GM10248 (cell line): ENCODE measurements around the gene CACNA2D3.

Source experiments
- CTCF ChIA-PET: fragments of 300-600 bp; sonication (Branson Sonifier 250); formaldehyde crosslinking; extraction: SDS; loops from one replicate; lab custom pipeline; 2021; ENCODE audit warnings: antibody characterized with exemption; lab: Yijun Ruan, JAX
- POLR2A ChIA-PET: fragments of 350-650 bp; sonication (Branson Sonifier 250); formaldehyde crosslinking; extraction: SDS; loops from one replicate; lab custom pipeline; 2020; ENCODE audit warnings: antibody characterized with exemption; lab: Yijun Ruan, JAX
- DNase-seq: peaks from one replicate; pipeline ENCODE4 v3.0.0; 2012; ENCODE audit errors: extremely low spot score
- TF ChIP-seq, protein P1 (sequence below): IDR thresholded peaks from 2 replicates; pipeline ENCODE4 v1.5.1; 2012; ENCODE audit warnings: mild to moderate bottlenecking, low read depth; ENCODE audit errors: extremely low read depth, missing control alignments, control extremely low read depth

Gene CACNA2D3

DNA sequence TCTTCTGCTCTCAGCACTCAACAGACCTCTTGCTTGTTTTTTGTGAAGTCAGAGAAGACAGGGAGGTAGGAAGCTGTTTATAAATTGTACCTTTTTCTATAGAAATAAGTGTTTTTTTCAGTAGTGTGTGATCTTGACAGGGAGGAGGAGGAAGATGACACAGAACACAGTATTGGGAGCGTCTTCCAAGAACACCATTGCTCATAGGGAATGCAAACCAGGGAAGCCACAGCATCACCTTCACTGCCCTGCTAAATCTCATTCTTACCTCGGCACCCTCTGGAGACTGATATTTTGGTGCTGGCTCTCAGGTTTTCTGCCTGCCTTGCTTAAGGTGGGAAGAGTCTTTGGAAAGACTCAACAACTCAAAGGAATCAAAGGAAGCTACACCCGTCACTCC lies 636.1 kb downstream of the CACNA2D3 start:
- CTCF ChIA-PET: interaction anchor here (1.3 to 2.0 kb wide), 2 partner anchors 15 to 29 kb away, joined by 3 to 4 read pairs; no protein-coding TSS in a partner anchor
- POLR2A ChIA-PET: no interaction called here
- TF ChIP-seq, protein P1, sequence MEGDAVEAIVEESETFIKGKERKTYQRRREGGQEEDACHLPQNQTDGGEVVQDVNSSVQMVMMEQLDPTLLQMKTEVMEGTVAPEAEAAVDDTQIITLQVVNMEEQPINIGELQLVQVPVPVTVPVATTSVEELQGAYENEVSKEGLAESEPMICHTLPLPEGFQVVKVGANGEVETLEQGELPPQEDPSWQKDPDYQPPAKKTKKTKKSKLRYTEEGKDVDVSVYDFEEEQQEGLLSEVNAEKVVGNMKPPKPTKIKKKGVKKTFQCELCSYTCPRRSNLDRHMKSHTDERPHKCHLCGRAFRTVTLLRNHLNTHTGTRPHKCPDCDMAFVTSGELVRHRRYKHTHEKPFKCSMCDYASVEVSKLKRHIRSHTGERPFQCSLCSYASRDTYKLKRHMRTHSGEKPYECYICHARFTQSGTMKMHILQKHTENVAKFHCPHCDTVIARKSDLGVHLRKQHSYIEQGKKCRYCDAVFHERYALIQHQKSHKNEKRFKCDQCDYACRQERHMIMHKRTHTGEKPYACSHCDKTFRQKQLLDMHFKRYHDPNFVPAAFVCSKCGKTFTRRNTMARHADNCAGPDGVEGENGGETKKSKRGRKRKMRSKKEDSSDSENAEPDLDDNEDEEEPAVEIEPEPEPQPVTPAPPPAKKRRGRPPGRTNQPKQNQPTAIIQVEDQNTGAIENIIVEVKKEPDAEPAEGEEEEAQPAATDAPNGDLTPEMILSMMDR: no peak
- DNase-seq: no peak

DNA sequence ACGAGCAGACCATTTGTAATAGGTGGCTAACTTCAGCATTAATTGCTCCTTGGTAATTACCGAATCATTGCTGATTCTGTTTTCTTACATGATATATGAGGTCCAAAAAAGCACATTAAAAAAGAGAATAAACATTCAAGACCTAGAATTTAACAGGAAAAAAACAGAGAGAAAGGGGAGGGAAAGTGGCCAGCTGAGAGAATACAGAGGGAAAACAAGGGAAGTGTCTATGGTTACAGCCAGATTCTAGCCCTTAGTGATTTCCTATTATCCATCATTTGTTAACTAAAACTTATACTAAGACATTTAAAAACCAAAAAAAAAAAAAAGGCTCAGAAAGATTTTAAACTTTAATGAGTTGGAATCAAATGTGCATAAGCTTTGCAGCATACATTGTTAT lies 636.8 kb downstream of the CACNA2D3 start:
- TF ChIP-seq, protein P1: no peak
- ChIA-PET POLR2A (no interaction called here), CTCF (no interaction called here)
- no peak for DNase-seq

DNA sequence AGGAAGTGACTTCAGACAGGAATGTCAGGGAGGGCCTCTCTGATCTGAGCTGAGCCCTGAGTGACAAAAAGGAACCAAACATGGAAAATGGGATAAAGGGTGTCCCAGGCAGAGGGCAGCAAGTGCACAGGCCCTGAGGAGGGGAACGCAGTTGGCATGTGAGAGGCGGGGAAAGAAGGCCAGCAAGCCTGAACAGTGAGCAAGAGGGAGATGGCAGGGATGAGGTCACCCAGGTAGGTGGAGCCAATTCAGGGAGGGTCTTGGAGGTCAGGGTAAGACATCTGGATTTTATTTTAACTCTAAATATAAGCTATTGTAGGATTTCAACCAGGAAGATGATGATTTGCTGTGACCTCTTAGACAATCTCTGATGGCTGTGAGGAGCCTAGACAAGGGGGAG lies 637.8 kb downstream of the CACNA2D3 start:
- DNase-seq: no peak
- CTCF ChIA-PET: interaction anchor here (1.2 to 1.4 kb wide), 2 partner anchors 21 to 22 kb away, joined by 3 read pairs; no protein-coding TSS in a partner anchor
- POLR2A ChIA-PET: no interaction called here
- TF ChIP-seq, protein P1: no peak

DNA sequence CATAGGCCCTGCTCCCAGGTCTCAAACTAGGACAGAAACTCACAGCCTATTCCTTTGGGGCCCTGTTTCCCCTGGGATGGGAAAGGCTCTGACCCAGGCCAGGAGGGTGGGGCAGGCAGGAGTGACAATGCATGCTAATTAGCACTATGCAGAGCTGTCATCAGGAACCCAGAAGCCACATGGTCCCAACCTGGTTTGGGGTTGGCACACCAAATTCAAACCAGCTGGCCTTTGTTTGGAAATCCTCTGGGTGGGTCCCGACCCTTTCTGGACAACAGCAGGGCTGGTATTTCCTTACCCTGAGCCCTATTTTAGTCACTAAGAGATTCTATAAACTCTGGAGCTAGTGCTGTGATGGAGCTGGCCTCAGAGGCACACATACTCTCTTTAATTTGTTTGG lies 639.3 kb downstream of the CACNA2D3 start:
- TF ChIP-seq, protein P1: no peak
- DNase-seq: no peak
- POLR2A ChIA-PET: no interaction called here
- CTCF ChIA-PET: interaction anchor here (1.2 to 1.4 kb wide), 2 partner anchors 20 to 23 kb away, joined by 3 read pairs; no protein-coding TSS in a partner anchor

DNA sequence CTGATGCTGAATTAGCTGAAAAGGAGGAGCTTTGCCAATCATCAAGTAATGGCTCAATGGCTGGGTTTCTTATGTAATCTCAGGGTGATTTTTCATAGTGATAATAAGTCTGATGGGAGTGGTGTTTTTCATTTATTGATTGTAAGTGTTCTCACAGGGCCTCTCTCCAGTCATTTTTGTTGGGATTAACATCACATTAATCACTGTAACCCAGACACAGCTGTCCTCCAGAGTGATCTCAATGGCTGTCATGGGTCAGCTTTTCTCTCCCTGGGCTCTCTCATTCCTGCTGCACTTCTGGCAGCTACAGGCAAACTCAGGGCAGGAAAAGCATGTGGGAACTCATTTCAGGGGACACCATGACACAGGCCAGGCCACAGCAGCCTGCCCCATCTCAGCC lies 642.6 kb downstream of the CACNA2D3 start:
- DNase-seq: no peak
- POLR2A ChIA-PET: no interaction called here
- TF ChIP-seq, protein P1: no peak
- CTCF ChIA-PET: no interaction called here

DNA sequence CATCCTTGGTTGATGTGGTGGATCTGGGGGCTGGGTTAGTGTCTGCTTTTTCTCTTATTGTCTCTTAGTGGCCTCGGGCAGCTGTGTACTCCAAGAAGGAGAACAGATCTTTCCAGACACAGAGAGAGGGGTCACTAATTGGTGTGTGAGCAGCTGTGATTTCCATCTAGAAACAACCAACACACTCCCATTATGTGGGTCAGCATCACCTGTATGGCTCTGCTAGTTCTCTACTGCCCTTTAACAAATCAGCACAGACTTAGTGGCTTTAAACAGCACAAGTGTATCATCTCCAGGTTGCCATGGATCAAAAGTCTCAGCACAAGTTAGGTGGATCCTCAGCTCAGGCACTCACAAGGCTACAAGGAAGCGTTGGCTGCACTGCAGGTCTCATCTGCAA lies 648.7 kb downstream of the CACNA2D3 start:
- TF ChIP-seq, protein P1: no peak
- ChIA-PET POLR2A (no interaction called here), CTCF (interaction anchor here (1.3 kb wide), 1 partner anchor 11 kb away, joined by 4 read pairs; no protein-coding TSS in a partner anchor)
- DNase-seq: no peak
